Measurements from ENCODE around the gene C19orf81.

Gene C19orf81

GRCh38 chr19:50644315-50644915, 4.8 kb upstream of the C19orf81 start:
- TF ChIP-seq EZH2phosphoT487 (IDR thresholded peaks at IDR 0.05; ENCODE audit: borderline replicate concordance) (no peak), CTCF (conservative IDR thresholded peaks at IDR 0.05; ENCODE audit: low read length) (no peak)
- Histone ChIP-seq H4K20me1 (ENCODE audit: insufficient read depth, low read length, poor library complexity, severe bottlenecking) (no peaks in the 10 kb centered on the region), H3K9me2 (replicated peaks; ENCODE audit: low read depth, low read length) (no peaks in the 10 kb centered on the region), H3K4me1 (ENCODE audit: insufficient read depth, low read length, poor library complexity, severe bottlenecking) (no peaks in the 10 kb centered on the region), H3K79me2 (ENCODE audit: insufficient read depth, low read length) (no peaks in the 10 kb centered on the region), H3K36me3 (ENCODE audit: insufficient read depth, low read length) (no peaks in the 10 kb centered on the region), H3K27me3 (ENCODE audit: insufficient read depth, low read length, poor library complexity, severe bottlenecking) (no peaks in the 10 kb centered on the region), H3K4me3 (ENCODE audit: low read length, poor library complexity, severe bottlenecking) (no peak overlapping the region), H3F3A (ENCODE audit: low read depth) (no peaks in the 10 kb centered on the region), H3K9ac (ENCODE audit: low read depth, low read length, poor library complexity, severe bottlenecking) (no peak overlapping the region), H3K9me3 (ENCODE audit: insufficient read depth, low read depth, low read length) (no peaks in the 10 kb centered on the region), H3K4me2 (ENCODE audit: low read depth, low read length, poor library complexity, severe bottlenecking) (no peak overlapping the region), H2AFZ (ENCODE audit: low read length) (no peak overlapping the region)

- Histone ChIP-seq H3K79me2 (ENCODE audit: insufficient read depth, low read length) (no peaks in the 10 kb centered on the region), H3K9ac (ENCODE audit: low read depth, low read length, poor library complexity, severe bottlenecking) (no peak overlapping the region)
Observed at GRCh38 chr19:50645107-50645506, 4.1 kb upstream of the C19orf81 start.

DNA sequence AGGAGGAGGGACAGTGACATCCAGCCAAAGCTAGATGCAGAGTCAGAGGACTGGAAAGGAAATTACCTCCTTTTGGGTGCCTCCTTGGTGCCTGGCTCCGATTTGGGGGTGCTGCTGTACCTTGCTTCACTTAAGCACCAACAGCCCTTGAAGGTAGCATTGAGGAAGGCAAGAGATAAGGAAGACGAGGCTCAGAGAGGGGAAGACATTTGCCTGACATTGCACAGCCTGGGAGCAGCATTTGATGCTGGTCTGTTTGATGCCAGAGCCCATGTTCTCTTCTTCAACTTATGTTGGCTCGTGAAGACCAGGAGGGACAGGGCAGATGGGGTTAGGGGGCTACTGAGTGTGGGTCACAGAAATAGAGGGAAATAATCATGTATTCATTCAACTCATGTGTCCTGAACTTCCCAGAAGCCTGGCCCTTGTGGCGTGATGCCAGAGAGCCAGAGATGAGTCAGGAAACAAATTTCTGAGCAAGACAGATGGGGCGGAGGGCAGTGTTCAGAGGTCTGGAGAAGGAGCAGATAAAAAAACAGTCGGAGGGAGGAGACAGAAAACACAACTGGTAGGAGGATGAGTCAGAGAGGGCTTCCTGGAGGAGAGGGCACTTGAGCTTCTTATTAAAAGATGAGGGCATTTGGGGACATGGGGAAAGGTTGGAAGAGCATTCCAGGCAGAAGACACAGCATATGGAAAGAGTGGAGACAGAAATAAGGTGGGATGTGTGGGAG, 3.0 kb upstream of the C19orf81 start:
- no peak overlapping the region for H3K4me3 ChIP-seq (ENCODE audit: low read length, poor library complexity, severe bottlenecking)
- H3K79me2 ChIP-seq (ENCODE audit: insufficient read depth, low read length) = no peaks in the 10 kb centered on the region
- H3K9me2 ChIP-seq (replicated peaks; ENCODE audit: low read depth, low read length) = no peaks in the 10 kb centered on the region
- TF ChIP-seq CTCF (conservative IDR thresholded peaks at IDR 0.05; ENCODE audit: low read length) = no peak
- no peak for TF ChIP-seq EZH2phosphoT487 (IDR thresholded peaks at IDR 0.05; ENCODE audit: borderline replicate concordance)
- no peaks in the 10 kb centered on the region for H3F3A ChIP-seq (ENCODE audit: low read depth)
- H3K9me3 ChIP-seq (ENCODE audit: insufficient read depth, low read depth, low read length) = no peaks in the 10 kb centered on the region
- H4K20me1 ChIP-seq (ENCODE audit: insufficient read depth, low read length, poor library complexity, severe bottlenecking) = no peaks in the 10 kb centered on the region
- H3K27me3 ChIP-seq (ENCODE audit: insufficient read depth, low read length, poor library complexity, severe bottlenecking) = no peaks in the 10 kb centered on the region
- H3K4me1 ChIP-seq (ENCODE audit: insufficient read depth, low read length, poor library complexity, severe bottlenecking) = peaks cover 3% of the 10 kb centered on the region
- H2AFZ ChIP-seq (ENCODE audit: low read length) = no peak overlapping the region
- H3K4me2 ChIP-seq (ENCODE audit: low read depth, low read length, poor library complexity, severe bottlenecking) = no peak overlapping the region
- no peaks in the 10 kb centered on the region for H3K36me3 ChIP-seq (ENCODE audit: insufficient read depth, low read length)
- no peak overlapping the region for H3K9ac ChIP-seq (ENCODE audit: low read depth, low read length, poor library complexity, severe bottlenecking)

More at GRCh38 chr19:50645107-50645506, 4.1 kb upstream of the C19orf81 start:
- Histone ChIP-seq H3K36me3 (ENCODE audit: insufficient read depth, low read length) (no peaks in the 10 kb centered on the region), H3F3A (ENCODE audit: low read depth) (no peaks in the 10 kb centered on the region), H3K27me3 (ENCODE audit: insufficient read depth, low read length, poor library complexity, severe bottlenecking) (no peaks in the 10 kb centered on the region), H4K20me1 (ENCODE audit: insufficient read depth, low read length, poor library complexity, severe bottlenecking) (no peaks in the 10 kb centered on the region), H3K9me3 (ENCODE audit: insufficient read depth, low read depth, low read length) (no peaks in the 10 kb centered on the region), H3K4me3 (ENCODE audit: low read length, poor library complexity, severe bottlenecking) (no peak overlapping the region), H3K9me2 (replicated peaks; ENCODE audit: low read depth, low read length) (no peaks in the 10 kb centered on the region), H3K4me1 (ENCODE audit: insufficient read depth, low read length, poor library complexity, severe bottlenecking) (peaks cover 3% of the 10 kb centered on the region), H2AFZ (ENCODE audit: low read length) (no peak overlapping the region), H3K4me2 (ENCODE audit: low read depth, low read length, poor library complexity, severe bottlenecking) (no peak overlapping the region)
- TF ChIP-seq EZH2phosphoT487 (IDR thresholded peaks at IDR 0.05; ENCODE audit: borderline replicate concordance) (no peak), CTCF (conservative IDR thresholded peaks at IDR 0.05; ENCODE audit: low read length) (no peak)
